Lower leg skin (tissue), 4 donors: ENCODE data around the gene PILRA. TPM values are rescaled to one million over a fixed set of nuclear protein-coding genes. Genes with fewer than 3 reads are reported as not detected.
"Not testable (repeated sequence)": the region's sequence is repeated elsewhere in the genome, so short reads cannot be mapped to it uniquely, and the experiment has no call there.

Source experiments
- DNase-seq, 2 donors: peaks; one replicate each; pipeline ENCODE4 v3.0.0-alpha.2; 2019; ENCODE audit warnings: low spot score in 2 of 2
- H3K4me3 ChIP-seq: fragments of 200-600 bp; sonication (generic); 2 replicates; pipeline ENCODE4 v1.5.1; 2017; ENCODE audit warnings: mild to moderate bottlenecking, low read depth; ENCODE audit not compliant: poor library complexity, severe bottlenecking
- CTCF ChIP-seq, 3 donors: fragments of 450-650 bp; IDR thresholded peaks; one replicate each; pipeline ENCODE4 v1.5.1; 2016; ENCODE audit warnings: antibody characterized with exemption in 3 of 3, mild to moderate bottlenecking in 3 of 3, moderate library complexity in 2 of 3
- POLR2A ChIP-seq, 2 donors: fragments of 450-650 bp; IDR thresholded peaks; one replicate each; pipeline ENCODE4 v1.6.1; 2016 to 2017; ENCODE audit warnings: antibody characterized with exemption in 2 of 2, mild to moderate bottlenecking in 1 of 2, moderate library complexity in 1 of 2
- WGBS, 2 donors: methylation state at CpG; one replicate each; pipeline ENCODE4 v1.1.5; 2018; 5-methylcytosine and 5-hydroxymethylcytosine counted together
- intact Hi-C: fragments of 100-400 bp; cut with DNase I; formaldehyde crosslinking; loops from one replicate; pipeline ENCODE4 v1.15.0; 2023; ENCODE audit warnings: low total_unique reads
- total RNA-seq, 4 donors: library from RNA; depleted of rRNA; stranded (reverse); fragments of >200 nt; gene quantifications; one replicate each; pipeline ENCODE4 v1.1.0, GENCODE V29; 2016

Gene PILRA
- total RNA-seq = 1 to 10 TPM; 2.2 to 4.6 (median 3.4) TPM

GRCh38 chr7:100373261-100373831 lies at the start of gene PILRA:
TSS of gene PILRA (plus strand) at chr7:100373487. CDS start at chr7:100373657, 170 bp downstream.
- WGBS, 2 donors = 57 to 60% methylated on average over 10 to 12 of the region's 12 CpGs
- no peak for TF ChIP-seq CTCF (IDR thresholded peaks at IDR 0.05)
- TF ChIP-seq POLR2A (IDR thresholded peaks at IDR 0.05) = no peak
- no peak within 1 kb of the TSS for H3K4me3 ChIP-seq
- intact Hi-C loops = no loop called here
- DNase-seq = no peak

- intact Hi-C loops, DNase-seq, H3K4me3 ChIP-seq: not testable (repeated sequence)
- WGBS, 2 donors = 95 to 96% methylated on average over 13 of the region's 13 CpGs
These were observed 49.1 kb upstream of the PILRA start for GRCh38 chr7:100324194-100324593.

- intact Hi-C loops, H3K4me3 ChIP-seq, DNase-seq: not testable (repeated sequence)
- WGBS, 2 donors = 81 to 94% methylated on average over 9 of the region's 9 CpGs
These were observed 47.6 kb upstream of the PILRA start for GRCh38 chr7:100325671-100326070.

GRCh38 chr7:100326914-100327313 lies 46.4 kb upstream of the PILRA start:
- WGBS, 2 donors = 95 to 98% methylated on average over 7 to 10 of the region's 11 CpGs
- H3K4me3 ChIP-seq, DNase-seq, intact Hi-C loops: not testable (repeated sequence)

- intact Hi-C loops = not testable (repeated sequence)
- 0% methylated on average over 13 to 52 of the region's 85 CpGs for WGBS, 2 donors
- DNase-seq = peak; percentile 94 to 99
- TF ChIP-seq POLR2A (IDR thresholded peaks at IDR 0.05) = peak in 1 of 2 donors; percentile 69
- peak overlapping the region; percentile 65 for H3K4me3 ChIP-seq
These were observed 37.5 kb upstream of the PILRA start for GRCh38 chr7:100335566-100336466.

GRCh38 chr7:100338083-100338696 lies 35.1 kb upstream of the PILRA start:
- WGBS, 2 donors = 56 to 59% methylated on average over 15 of the region's 15 CpGs
- intact Hi-C loops, H3K4me3 ChIP-seq: not testable (repeated sequence)
- peak in 1 of 2 donors; percentile 20 for DNase-seq

GRCh38 chr7:100341286-100341685 lies 32.0 kb upstream of the PILRA start:
- peak in 1 of 2 donors; percentile 63 for DNase-seq
- 67 to 71% methylated on average over 6 of the region's 6 CpGs for WGBS, 2 donors
- H3K4me3 ChIP-seq, intact Hi-C loops: not testable (repeated sequence)

GRCh38 chr7:100342765-100343164 lies 30.5 kb upstream of the PILRA start:
- TF ChIP-seq CTCF (IDR thresholded peaks at IDR 0.05) = no peak
- no peak for TF ChIP-seq POLR2A (IDR thresholded peaks at IDR 0.05)
- H3K4me3 ChIP-seq = no peak overlapping the region
- DNase-seq = no peak
- intact Hi-C loops = no loop called here
- 53 to 66% methylated on average over 6 of the region's 6 CpGs for WGBS, 2 donors

GRCh38 chr7:100344124-100344559 lies 29.1 kb upstream of the PILRA start:
- DNase-seq, intact Hi-C loops, H3K4me3 ChIP-seq: not testable (repeated sequence)
- WGBS, 2 donors = 75 to 78% methylated on average over 4 of the region's 4 CpGs

- DNase-seq, H3K4me3 ChIP-seq, intact Hi-C loops: not testable (repeated sequence)
- 62 to 68% methylated on average over 8 to 10 of the region's 13 CpGs for WGBS, 2 donors
These were observed 28.6 kb upstream of the PILRA start for GRCh38 chr7:100344560-100345287.

- intact Hi-C loops, H3K4me3 ChIP-seq: not testable (repeated sequence)
- DNase-seq = peak in 1 of 2 donors; percentile 71
- 6 to 9% methylated on average over 3 of the region's 5 CpGs for WGBS, 2 donors
These were observed 28.0 kb upstream of the PILRA start for GRCh38 chr7:100345288-100345672.
